Inferior parietal cortex (tissue), 1 donor: ENCODE measurements around the gene AP1M2.
"Not testable (repeated sequence)": the region's sequence is repeated elsewhere in the genome, so short reads cannot be mapped to it uniquely, and the experiment has no call there.

Experiments used
- DNase-seq: peaks from one replicate; pipeline ENCODE4 v3.0.0-alpha.2; 2016; ENCODE audit errors: extremely low spot score

The AP1M2 gene

GRCh38 chr19:10601999-10602329 lies 14.9 kb upstream of the AP1M2 start:
- DNase-seq, result no peak

- DNase-seq, result no peak
Observed at GRCh38 chr19:10600149-10600548, 13.0 kb upstream of the AP1M2 start.

- DNase-seq, result no peak
Observed at GRCh38 chr19:10593820-10594637, 6.9 kb upstream of the AP1M2 start.

- no peak for DNase-seq
Observed at GRCh38 chr19:10593148-10593547, 6.0 kb upstream of the AP1M2 start.

GRCh38 chr19:10587839-10588150 lies 683 bp upstream of the AP1M2 start:
- no peak for DNase-seq

GRCh38 chr19:10586396-10586795 lies 716 bp downstream of the AP1M2 start:
- no peak for DNase-seq

- no peak for DNase-seq
Observed at GRCh38 chr19:10583036-10583776, 3.9 kb downstream of the AP1M2 start.

GRCh38 chr19:10582091-10582490 lies 5.0 kb downstream of the AP1M2 start:
- no peak for DNase-seq

- DNase-seq, result peak; percentile 95
Observed at GRCh38 chr19:10580979-10581631, 6.0 kb downstream of the AP1M2 start.

GRCh38 chr19:10577951-10578350 lies 9.2 kb downstream of the AP1M2 start:
- no peak for DNase-seq

- no peak for DNase-seq
Observed at GRCh38 chr19:10575011-10575716, 11.9 kb downstream of the AP1M2 start.

GRCh38 chr19:10574462-10574861 lies 12.7 kb downstream of the AP1M2 start:
- DNase-seq, result no peak

- DNase-seq, result not testable (repeated sequence)
Observed at GRCh38 chr19:10573793-10574192, 13.3 kb downstream of the AP1M2 start.

GRCh38 chr19:10568826-10569651 lies 18.1 kb downstream of the AP1M2 start, which contains the start of gene CDKN2D:
TSS of gene CDKN2D (minus strand) at chr19:10568979. CDS start at chr19:10568653, 326 bp downstream.
- DNase-seq, result peak; percentile 99

- peak; percentile 6 for DNase-seq
Observed at GRCh38 chr19:10568062-10568825, 18.9 kb downstream of the AP1M2 start.

GRCh38 chr19:10567656-10568055 lies 19.5 kb downstream of the AP1M2 start:
- DNase-seq, result no peak

- no peak for DNase-seq
Observed at GRCh38 chr19:10566658-10567410, 20.3 kb downstream of the AP1M2 start.

- DNase-seq, result no peak
Observed at GRCh38 chr19:10566408-10566657, 20.8 kb downstream of the AP1M2 start.

- DNase-seq, result peak; percentile 96
Observed at GRCh38 chr19:10565567-10566407, 21.3 kb downstream of the AP1M2 start, which contains the start of gene KRI1. TSS of gene KRI1 (minus strand) at chr19:10566010. CDS start at chr19:10565999, 11 bp downstream.
